HEK293 (cell line): ENCODE data around the gene TAF6L.

Experiments used
- KLF16 ChIP-seq: fragments of 450-650 bp; formaldehyde crosslinking; IDR thresholded peaks from 2 replicates; pipeline ENCODE4 v1.5.1; 2017; ENCODE audit warnings: missing biosample characterization, missing genetic modification characterization
- KLF7 ChIP-seq: fragments of 450-650 bp; formaldehyde crosslinking; IDR thresholded peaks from 2 replicates; pipeline ENCODE4 v1.5.1; 2016; ENCODE audit warnings: missing biosample characterization, missing genetic modification characterization, borderline replicate concordance
- MZF1 ChIP-seq: fragments of 450-650 bp; formaldehyde crosslinking; IDR thresholded peaks from 2 replicates; pipeline ENCODE4 v1.5.1; 2017; ENCODE audit warnings: missing biosample characterization, missing genetic modification characterization, borderline replicate concordance
- SALL2 ChIP-seq: fragments of 450-650 bp; formaldehyde crosslinking; IDR thresholded peaks from 2 replicates; pipeline ENCODE4 v1.5.0; 2017; ENCODE audit warnings: missing biosample characterization, mild to moderate bottlenecking, missing genetic modification characterization, borderline replicate concordance
- SCRT1 ChIP-seq: fragments of 450-650 bp; formaldehyde crosslinking; IDR thresholded peaks from 2 replicates; pipeline ENCODE4 v1.5.1; 2016; ENCODE audit warnings: missing biosample characterization, missing genetic modification characterization, borderline replicate concordance
- SP3 ChIP-seq: fragments of 450-650 bp; formaldehyde crosslinking; IDR thresholded peaks from 2 replicates; pipeline ENCODE4 v1.5.1; 2016; ENCODE audit warnings: missing biosample characterization, missing genetic modification characterization
- ZBTB20 ChIP-seq: fragments of 450-650 bp; formaldehyde crosslinking; IDR thresholded peaks from 2 replicates; pipeline ENCODE4 v1.5.1; 2016; ENCODE audit warnings: missing biosample characterization, missing genetic modification characterization
- ZBTB8A ChIP-seq: fragments of 450-650 bp; formaldehyde crosslinking; IDR thresholded peaks from 2 replicates; pipeline ENCODE4 v1.5.1; 2016; ENCODE audit warnings: missing biosample characterization, missing genetic modification characterization
- ZFP3 ChIP-seq: fragments of 450-650 bp; formaldehyde crosslinking; IDR thresholded peaks from 2 replicates; pipeline ENCODE4 v1.5.1; 2016; ENCODE audit warnings: low read depth, missing biosample characterization, missing genetic modification characterization
- ZNF16 ChIP-seq: fragments of 450-650 bp; formaldehyde crosslinking; IDR thresholded peaks from 2 replicates; pipeline ENCODE4 v1.5.1; 2016; ENCODE audit warnings: low read depth, missing biosample characterization, missing genetic modification characterization
- ZNF2 ChIP-seq: fragments of 450-650 bp; formaldehyde crosslinking; IDR thresholded peaks from 2 replicates; pipeline ENCODE4 v1.5.1; 2016; ENCODE audit warnings: missing biosample characterization, missing genetic modification characterization
- ZNF221 ChIP-seq: fragments of 450-650 bp; formaldehyde crosslinking; IDR thresholded peaks from 2 replicates; pipeline ENCODE4 v1.5.1; 2017; ENCODE audit warnings: missing biosample characterization, missing genetic modification characterization, borderline replicate concordance
- ZNF223 ChIP-seq: fragments of 450-650 bp; formaldehyde crosslinking; IDR thresholded peaks from 2 replicates; pipeline ENCODE4 v1.5.1; 2016; ENCODE audit warnings: missing biosample characterization, missing genetic modification characterization
- ZNF292 ChIP-seq: fragments of 450-650 bp; formaldehyde crosslinking; IDR thresholded peaks from 2 replicates; pipeline ENCODE4 v1.5.1; 2016; ENCODE audit warnings: low read depth, missing biosample characterization, missing genetic modification characterization, borderline replicate concordance
- ZNF37A ChIP-seq: fragments of 450-650 bp; IDR thresholded peaks from 2 replicates; pipeline ENCODE4 v1.5.1; 2018; ENCODE audit warnings: missing biosample characterization, missing genetic modification characterization
- ZNF624 ChIP-seq: fragments of 450-650 bp; formaldehyde crosslinking; IDR thresholded peaks from 2 replicates; pipeline ENCODE4 v1.5.1; 2017; ENCODE audit warnings: missing biosample characterization, missing genetic modification characterization
- TF ChIP-seq, protein P1 (sequence below): fragments of 450-650 bp; formaldehyde crosslinking; conservative IDR thresholded peaks from 2 replicates; pipeline ENCODE4 v1.5.1; 2016; ENCODE audit warnings: low read depth, missing biosample characterization, missing genetic modification characterization
- TF ChIP-seq, protein P2 (sequence below): fragments of 450-650 bp; formaldehyde crosslinking; IDR thresholded peaks from 2 replicates; pipeline ENCODE4 v1.5.1; 2016; ENCODE audit warnings: missing biosample characterization, missing genetic modification characterization
- TF ChIP-seq, protein P3 (sequence below): fragments of 450-650 bp; formaldehyde crosslinking; conservative IDR thresholded peaks from 2 replicates; pipeline ENCODE4 v1.5.1; 2016; ENCODE audit warnings: low read depth, missing biosample characterization, missing genetic modification characterization
- TF ChIP-seq, protein P4 (sequence below): fragments of 450-650 bp; formaldehyde crosslinking; IDR thresholded peaks from 2 replicates; pipeline ENCODE4 v1.5.1; 2017; ENCODE audit warnings: missing biosample characterization, missing genetic modification characterization
- TF ChIP-seq, protein P5 (sequence below): fragments of 450-650 bp; formaldehyde crosslinking; IDR thresholded peaks from 2 replicates; pipeline ENCODE4 v1.5.1; 2016; ENCODE audit warnings: missing biosample characterization, missing genetic modification characterization, borderline replicate concordance
- TF ChIP-seq, protein P6 (sequence below): fragments of 450-650 bp; formaldehyde crosslinking; IDR thresholded peaks from 2 replicates; pipeline ENCODE4 v1.5.1; 2017; ENCODE audit warnings: missing biosample characterization, mild to moderate bottlenecking, missing genetic modification characterization, moderate library complexity
- TF ChIP-seq, protein P7 (sequence below): fragments of 450-650 bp; formaldehyde crosslinking; IDR thresholded peaks from 2 replicates; pipeline ENCODE4 v1.5.1; 2017; ENCODE audit warnings: missing biosample characterization, missing genetic modification characterization

Gene TAF6L

DNA sequence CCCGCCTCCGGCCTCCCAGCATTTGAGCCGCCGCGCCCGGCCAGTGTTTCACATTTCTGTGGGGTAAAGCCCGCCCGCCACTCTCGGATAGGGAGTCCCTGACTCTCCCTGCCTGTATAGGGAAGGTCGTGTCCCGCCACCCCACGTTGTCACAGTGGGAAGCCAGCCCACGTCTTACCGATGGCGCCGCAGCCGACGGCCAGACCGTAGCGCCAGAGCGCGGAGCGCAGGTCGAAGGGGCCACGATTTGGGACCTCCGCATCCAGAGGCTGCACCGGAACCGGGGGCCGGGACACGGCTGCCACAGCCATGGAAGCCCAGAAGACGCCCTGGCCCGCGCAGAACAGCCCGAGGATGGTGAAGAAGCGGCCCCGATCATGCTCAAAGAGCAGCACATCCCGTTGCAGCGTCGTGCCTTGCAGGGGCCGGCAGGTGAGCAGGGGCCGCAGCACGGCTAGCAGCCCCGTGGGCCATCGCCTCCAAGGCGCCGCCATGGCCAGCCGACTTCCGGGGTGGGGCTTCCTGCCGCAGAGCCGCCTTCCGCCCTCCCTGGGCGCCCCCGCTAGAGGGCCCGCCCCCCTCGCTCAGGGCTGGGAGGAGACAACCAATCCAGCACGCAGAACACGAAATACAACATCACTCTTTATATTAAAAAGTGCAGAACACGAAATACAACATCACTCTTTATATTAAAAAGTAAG lies 20.5 kb downstream of the TAF6L start, which contains the start of gene TMEM223 (continued):
- TF ChIP-seq, protein P1, sequence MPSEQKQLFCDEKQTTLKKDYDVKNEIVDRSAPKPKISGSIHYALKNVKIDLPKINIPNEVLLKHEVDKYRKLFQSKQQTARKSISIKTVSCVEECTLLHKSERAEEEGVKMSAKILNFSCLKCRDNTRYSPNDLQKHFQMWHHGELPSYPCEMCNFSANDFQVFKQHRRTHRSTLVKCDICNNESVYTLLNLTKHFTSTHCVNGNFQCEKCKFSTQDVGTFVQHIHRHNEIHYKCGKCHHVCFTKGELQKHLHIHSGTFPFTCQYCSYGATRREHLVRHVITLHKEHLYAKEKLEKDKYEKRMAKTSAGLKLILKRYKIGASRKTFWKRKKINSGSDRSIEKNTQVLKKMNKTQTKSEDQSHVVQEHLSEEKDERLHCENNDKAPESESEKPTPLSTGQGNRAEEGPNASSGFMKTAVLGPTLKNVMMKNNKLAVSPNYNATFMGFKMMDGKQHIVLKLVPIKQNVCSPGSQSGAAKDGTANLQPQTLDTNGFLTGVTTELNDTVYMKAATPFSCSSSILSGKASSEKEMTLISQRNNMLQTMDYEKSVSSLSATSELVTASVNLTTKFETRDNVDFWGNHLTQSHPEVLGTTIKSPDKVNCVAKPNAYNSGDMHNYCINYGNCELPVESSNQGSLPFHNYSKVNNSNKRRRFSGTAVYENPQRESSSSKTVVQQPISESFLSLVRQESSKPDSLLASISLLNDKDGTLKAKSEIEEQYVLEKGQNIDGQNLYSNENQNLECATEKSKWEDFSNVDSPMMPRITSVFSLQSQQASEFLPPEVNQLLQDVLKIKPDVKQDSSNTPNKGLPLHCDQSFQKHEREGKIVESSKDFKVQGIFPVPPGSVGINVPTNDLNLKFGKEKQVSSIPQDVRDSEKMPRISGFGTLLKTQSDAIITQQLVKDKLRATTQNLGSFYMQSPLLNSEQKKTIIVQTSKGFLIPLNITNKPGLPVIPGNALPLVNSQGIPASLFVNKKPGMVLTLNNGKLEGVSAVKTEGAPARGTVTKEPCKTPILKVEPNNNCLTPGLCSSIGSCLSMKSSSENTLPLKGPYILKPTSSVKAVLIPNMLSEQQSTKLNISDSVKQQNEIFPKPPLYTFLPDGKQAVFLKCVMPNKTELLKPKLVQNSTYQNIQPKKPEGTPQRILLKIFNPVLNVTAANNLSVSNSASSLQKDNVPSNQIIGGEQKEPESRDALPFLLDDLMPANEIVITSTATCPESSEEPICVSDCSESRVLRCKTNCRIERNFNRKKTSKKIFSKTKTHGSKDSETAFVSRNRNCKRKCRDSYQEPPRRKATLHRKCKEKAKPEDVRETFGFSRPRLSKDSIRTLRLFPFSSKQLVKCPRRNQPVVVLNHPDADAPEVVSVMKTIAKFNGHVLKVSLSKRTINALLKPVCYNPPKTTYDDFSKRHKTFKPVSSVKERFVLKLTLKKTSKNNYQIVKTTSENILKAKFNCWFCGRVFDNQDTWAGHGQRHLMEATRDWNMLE (tag by site-specific recombination) = no peak
- TF ChIP-seq, protein P2, sequence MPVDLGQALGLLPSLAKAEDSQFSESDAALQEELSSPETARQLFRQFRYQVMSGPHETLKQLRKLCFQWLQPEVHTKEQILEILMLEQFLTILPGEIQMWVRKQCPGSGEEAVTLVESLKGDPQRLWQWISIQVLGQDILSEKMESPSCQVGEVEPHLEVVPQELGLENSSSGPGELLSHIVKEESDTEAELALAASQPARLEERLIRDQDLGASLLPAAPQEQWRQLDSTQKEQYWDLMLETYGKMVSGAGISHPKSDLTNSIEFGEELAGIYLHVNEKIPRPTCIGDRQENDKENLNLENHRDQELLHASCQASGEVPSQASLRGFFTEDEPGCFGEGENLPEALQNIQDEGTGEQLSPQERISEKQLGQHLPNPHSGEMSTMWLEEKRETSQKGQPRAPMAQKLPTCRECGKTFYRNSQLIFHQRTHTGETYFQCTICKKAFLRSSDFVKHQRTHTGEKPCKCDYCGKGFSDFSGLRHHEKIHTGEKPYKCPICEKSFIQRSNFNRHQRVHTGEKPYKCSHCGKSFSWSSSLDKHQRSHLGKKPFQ (tag by site-specific recombination) = no peak
- no peak for TF ChIP-seq SALL2 (tag by site-specific recombination)
- 0 out of 2 replicates have a peak, but pooled peaks have one; percentile 55 for TF ChIP-seq KLF7
- TF ChIP-seq ZBTB8A (tag by site-specific recombination) = no peak
- no peak for TF ChIP-seq ZFP3 (tag by site-specific recombination)
- peak; percentile 61; the same call in 1 of the 2 replicates for TF ChIP-seq ZBTB20 (tag by site-specific recombination)
- peak; percentile 66; the same call in 1 of the 2 replicates for TF ChIP-seq ZNF2
- no peak for TF ChIP-seq ZNF37A
- TF ChIP-seq ZNF292 (tag by site-specific recombination) = no peak
- peak; percentile 51; the same call in 1 of the 2 replicates for TF ChIP-seq KLF16 (tag by site-specific recombination)
- TF ChIP-seq, protein P3, sequence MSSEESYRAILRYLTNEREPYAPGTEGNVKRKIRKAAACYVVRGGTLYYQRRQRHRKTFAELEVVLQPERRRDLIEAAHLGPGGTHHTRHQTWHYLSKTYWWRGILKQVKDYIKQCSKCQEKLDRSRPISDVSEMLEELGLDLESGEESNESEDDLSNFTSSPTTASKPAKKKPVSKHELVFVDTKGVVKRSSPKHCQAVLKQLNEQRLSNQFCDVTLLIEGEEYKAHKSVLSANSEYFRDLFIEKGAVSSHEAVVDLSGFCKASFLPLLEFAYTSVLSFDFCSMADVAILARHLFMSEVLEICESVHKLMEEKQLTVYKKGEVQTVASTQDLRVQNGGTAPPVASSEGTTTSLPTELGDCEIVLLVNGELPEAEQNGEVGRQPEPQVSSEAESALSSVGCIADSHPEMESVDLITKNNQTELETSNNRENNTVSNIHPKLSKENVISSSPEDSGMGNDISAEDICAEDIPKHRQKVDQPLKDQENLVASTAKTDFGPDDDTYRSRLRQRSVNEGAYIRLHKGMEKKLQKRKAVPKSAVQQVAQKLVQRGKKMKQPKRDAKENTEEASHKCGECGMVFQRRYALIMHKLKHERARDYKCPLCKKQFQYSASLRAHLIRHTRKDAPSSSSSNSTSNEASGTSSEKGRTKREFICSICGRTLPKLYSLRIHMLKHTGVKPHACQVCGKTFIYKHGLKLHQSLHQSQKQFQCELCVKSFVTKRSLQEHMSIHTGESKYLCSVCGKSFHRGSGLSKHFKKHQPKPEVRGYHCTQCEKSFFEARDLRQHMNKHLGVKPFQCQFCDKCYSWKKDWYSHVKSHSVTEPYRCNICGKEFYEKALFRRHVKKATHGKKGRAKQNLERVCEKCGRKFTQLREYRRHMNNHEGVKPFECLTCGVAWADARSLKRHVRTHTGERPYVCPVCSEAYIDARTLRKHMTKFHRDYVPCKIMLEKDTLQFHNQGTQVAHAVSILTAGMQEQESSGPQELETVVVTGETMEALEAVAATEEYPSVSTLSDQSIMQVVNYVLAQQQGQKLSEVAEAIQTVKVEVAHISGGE (tag by site-specific recombination) = peak; percentile 88
- TF ChIP-seq, protein P4, sequence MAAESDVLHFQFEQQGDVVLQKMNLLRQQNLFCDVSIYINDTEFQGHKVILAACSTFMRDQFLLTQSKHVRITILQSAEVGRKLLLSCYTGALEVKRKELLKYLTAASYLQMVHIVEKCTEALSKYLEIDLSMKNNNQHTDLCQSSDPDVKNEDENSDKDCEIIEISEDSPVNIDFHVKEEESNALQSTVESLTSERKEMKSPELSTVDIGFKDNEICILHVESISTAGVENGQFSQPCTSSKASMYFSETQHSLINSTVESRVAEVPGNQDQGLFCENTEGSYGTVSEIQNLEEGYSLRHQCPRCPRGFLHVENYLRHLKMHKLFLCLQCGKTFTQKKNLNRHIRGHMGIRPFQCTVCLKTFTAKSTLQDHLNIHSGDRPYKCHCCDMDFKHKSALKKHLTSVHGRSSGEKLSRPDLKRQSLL (tag by site-specific recombination) = no peak
- no peak for TF ChIP-seq MZF1 (tag by site-specific recombination)
- TF ChIP-seq, protein P5, sequence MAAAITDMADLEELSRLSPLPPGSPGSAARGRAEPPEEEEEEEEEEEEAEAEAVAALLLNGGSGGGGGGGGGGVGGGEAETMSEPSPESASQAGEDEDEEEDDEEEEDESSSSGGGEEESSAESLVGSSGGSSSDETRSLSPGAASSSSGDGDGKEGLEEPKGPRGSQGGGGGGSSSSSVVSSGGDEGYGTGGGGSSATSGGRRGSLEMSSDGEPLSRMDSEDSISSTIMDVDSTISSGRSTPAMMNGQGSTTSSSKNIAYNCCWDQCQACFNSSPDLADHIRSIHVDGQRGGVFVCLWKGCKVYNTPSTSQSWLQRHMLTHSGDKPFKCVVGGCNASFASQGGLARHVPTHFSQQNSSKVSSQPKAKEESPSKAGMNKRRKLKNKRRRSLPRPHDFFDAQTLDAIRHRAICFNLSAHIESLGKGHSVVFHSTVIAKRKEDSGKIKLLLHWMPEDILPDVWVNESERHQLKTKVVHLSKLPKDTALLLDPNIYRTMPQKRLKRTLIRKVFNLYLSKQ (tag by site-specific recombination) = no peak
- TF ChIP-seq SP3 = peak; percentile 86
- no peak for TF ChIP-seq ZNF624 (tag by site-specific recombination)
- TF ChIP-seq ZNF223 (tag by site-specific recombination) = no peak
- TF ChIP-seq, protein P6, sequence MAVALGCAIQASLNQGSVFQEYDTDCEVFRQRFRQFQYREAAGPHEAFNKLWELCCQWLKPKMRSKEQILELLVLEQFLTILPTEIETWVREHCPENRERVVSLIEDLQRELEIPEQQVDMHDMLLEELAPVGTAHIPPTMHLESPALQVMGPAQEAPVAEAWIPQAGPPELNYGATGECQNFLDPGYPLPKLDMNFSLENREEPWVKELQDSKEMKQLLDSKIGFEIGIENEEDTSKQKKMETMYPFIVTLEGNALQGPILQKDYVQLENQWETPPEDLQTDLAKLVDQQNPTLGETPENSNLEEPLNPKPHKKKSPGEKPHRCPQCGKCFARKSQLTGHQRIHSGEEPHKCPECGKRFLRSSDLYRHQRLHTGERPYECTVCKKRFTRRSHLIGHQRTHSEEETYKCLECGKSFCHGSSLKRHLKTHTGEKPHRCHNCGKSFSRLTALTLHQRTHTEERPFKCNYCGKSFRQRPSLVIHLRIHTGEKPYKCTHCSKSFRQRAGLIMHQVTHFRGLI (tag by site-specific recombination) = peak; percentile 68; the same call in 1 of the 2 replicates
- TF ChIP-seq, protein P7, sequence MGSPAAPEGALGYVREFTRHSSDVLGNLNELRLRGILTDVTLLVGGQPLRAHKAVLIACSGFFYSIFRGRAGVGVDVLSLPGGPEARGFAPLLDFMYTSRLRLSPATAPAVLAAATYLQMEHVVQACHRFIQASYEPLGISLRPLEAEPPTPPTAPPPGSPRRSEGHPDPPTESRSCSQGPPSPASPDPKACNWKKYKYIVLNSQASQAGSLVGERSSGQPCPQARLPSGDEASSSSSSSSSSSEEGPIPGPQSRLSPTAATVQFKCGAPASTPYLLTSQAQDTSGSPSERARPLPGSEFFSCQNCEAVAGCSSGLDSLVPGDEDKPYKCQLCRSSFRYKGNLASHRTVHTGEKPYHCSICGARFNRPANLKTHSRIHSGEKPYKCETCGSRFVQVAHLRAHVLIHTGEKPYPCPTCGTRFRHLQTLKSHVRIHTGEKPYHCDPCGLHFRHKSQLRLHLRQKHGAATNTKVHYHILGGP (tag by site-specific recombination) = no peak
- TF ChIP-seq SCRT1 (tag by site-specific recombination) = no peak
- no peak for TF ChIP-seq ZNF16 (tag by site-specific recombination)
- no peak for TF ChIP-seq ZNF221
